ENCODE measurements around the gene ZNF672.
"Not testable (repeated sequence)": the region's sequence is repeated elsewhere in the genome, so short reads cannot be mapped to it uniquely, and the experiment has no call there.

Gene ZNF672

GRCh38 chr1:248873409-248873992 is 35.5 kb downstream of the ZNF672 start:
- Histone ChIP-seq H3K9me2 (replicated peaks; ENCODE audit: low read depth, low read length) (no peaks in the 10 kb centered on the region), H4K20me1 (ENCODE audit: insufficient read depth, low read length, poor library complexity, severe bottlenecking) (no peaks in the 10 kb centered on the region), H3K36me3 (ENCODE audit: insufficient read depth, low read length) (no peaks in the 10 kb centered on the region), H3K4me2 (ENCODE audit: low read depth, low read length, poor library complexity, severe bottlenecking) (peak overlapping the region; percentile 89), H3K27me3 (ENCODE audit: insufficient read depth, low read length, poor library complexity, severe bottlenecking) (no peaks in the 10 kb centered on the region), H2AFZ (ENCODE audit: low read length) (peak overlapping the region; percentile 94), H3K9ac (ENCODE audit: low read depth, low read length, poor library complexity, severe bottlenecking) (peak overlapping the region; percentile 86), H3F3A (ENCODE audit: low read depth) (peaks cover 17% of the 10 kb centered on the region), H3K9me3 (ENCODE audit: insufficient read depth, low read depth, low read length) (no peaks in the 10 kb centered on the region), H3K79me2 (ENCODE audit: insufficient read depth, low read length) (no peaks in the 10 kb centered on the region), H3K4me3 (ENCODE audit: low read length, poor library complexity, severe bottlenecking) (peak overlapping the region; percentile 90), H3K4me1 (ENCODE audit: insufficient read depth, low read length, poor library complexity, severe bottlenecking) (peaks cover 6% of the 10 kb centered on the region)
- TF ChIP-seq, protein P1, sequence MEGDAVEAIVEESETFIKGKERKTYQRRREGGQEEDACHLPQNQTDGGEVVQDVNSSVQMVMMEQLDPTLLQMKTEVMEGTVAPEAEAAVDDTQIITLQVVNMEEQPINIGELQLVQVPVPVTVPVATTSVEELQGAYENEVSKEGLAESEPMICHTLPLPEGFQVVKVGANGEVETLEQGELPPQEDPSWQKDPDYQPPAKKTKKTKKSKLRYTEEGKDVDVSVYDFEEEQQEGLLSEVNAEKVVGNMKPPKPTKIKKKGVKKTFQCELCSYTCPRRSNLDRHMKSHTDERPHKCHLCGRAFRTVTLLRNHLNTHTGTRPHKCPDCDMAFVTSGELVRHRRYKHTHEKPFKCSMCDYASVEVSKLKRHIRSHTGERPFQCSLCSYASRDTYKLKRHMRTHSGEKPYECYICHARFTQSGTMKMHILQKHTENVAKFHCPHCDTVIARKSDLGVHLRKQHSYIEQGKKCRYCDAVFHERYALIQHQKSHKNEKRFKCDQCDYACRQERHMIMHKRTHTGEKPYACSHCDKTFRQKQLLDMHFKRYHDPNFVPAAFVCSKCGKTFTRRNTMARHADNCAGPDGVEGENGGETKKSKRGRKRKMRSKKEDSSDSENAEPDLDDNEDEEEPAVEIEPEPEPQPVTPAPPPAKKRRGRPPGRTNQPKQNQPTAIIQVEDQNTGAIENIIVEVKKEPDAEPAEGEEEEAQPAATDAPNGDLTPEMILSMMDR (conservative IDR thresholded peaks at IDR 0.05; ENCODE audit: low read length) = no peak
- no peak for TF ChIP-seq EZH2phosphoT487 (IDR thresholded peaks at IDR 0.05; ENCODE audit: borderline replicate concordance)

- peaks cover 6% of the 10 kb centered on the region for H3K4me1 ChIP-seq (ENCODE audit: insufficient read depth, low read length, poor library complexity, severe bottlenecking)
- H3K9me3 ChIP-seq (ENCODE audit: insufficient read depth, low read depth, low read length) = no peaks in the 10 kb centered on the region
- H3K4me3 ChIP-seq (ENCODE audit: low read length, poor library complexity, severe bottlenecking) = peak overlapping the region; percentile 90
- H3K9ac ChIP-seq (ENCODE audit: low read depth, low read length, poor library complexity, severe bottlenecking) = peak overlapping the region; percentile 86
- no peaks in the 10 kb centered on the region for H3K79me2 ChIP-seq (ENCODE audit: insufficient read depth, low read length)
- no peak for TF ChIP-seq EZH2phosphoT487 (IDR thresholded peaks at IDR 0.05; ENCODE audit: borderline replicate concordance)
- TF ChIP-seq, protein P1 (conservative IDR thresholded peaks at IDR 0.05; ENCODE audit: low read length) = no peak
- no peaks in the 10 kb centered on the region for H3K27me3 ChIP-seq (ENCODE audit: insufficient read depth, low read length, poor library complexity, severe bottlenecking)
- peak overlapping the region; percentile 89 for H3K4me2 ChIP-seq (ENCODE audit: low read depth, low read length, poor library complexity, severe bottlenecking)
- peaks cover 17% of the 10 kb centered on the region for H3F3A ChIP-seq (ENCODE audit: low read depth)
- H3K36me3 ChIP-seq (ENCODE audit: insufficient read depth, low read length) = no peaks in the 10 kb centered on the region
- peak overlapping the region; percentile 94; the same call in 1 of the 2 replicates for H2AFZ ChIP-seq (ENCODE audit: low read length)
- H4K20me1 ChIP-seq (ENCODE audit: insufficient read depth, low read length, poor library complexity, severe bottlenecking) = no peaks in the 10 kb centered on the region
- H3K9me2 ChIP-seq (replicated peaks; ENCODE audit: low read depth, low read length) = no peaks in the 10 kb centered on the region
Measured at GRCh38 chr1:248873993-248874533, 36.0 kb downstream of the ZNF672 start.

GRCh38 chr1:248881261-248881660 is 43.2 kb downstream of the ZNF672 start:
- H3K36me3 ChIP-seq (ENCODE audit: insufficient read depth, low read length) = no peaks in the 10 kb centered on the region
- no peaks in the 10 kb centered on the region for H3K9me3 ChIP-seq (ENCODE audit: insufficient read depth, low read depth, low read length)
- no peaks in the 10 kb centered on the region for H3K79me2 ChIP-seq (ENCODE audit: insufficient read depth, low read length)
- no peaks in the 10 kb centered on the region for H3K9me2 ChIP-seq (replicated peaks; ENCODE audit: low read depth, low read length)
- no peak overlapping the region for H3K9ac ChIP-seq (ENCODE audit: low read depth, low read length, poor library complexity, severe bottlenecking)
- H4K20me1 ChIP-seq (ENCODE audit: insufficient read depth, low read length, poor library complexity, severe bottlenecking) = no peaks in the 10 kb centered on the region
- no peak overlapping the region for H2AFZ ChIP-seq (ENCODE audit: low read length)
- H3K27me3 ChIP-seq (ENCODE audit: insufficient read depth, low read length, poor library complexity, severe bottlenecking) = no peaks in the 10 kb centered on the region
- TF ChIP-seq, protein P1 (conservative IDR thresholded peaks at IDR 0.05; ENCODE audit: low read length) = no peak
- TF ChIP-seq EZH2phosphoT487 (IDR thresholded peaks at IDR 0.05; ENCODE audit: borderline replicate concordance) = no peak
- H3K4me1 ChIP-seq (ENCODE audit: insufficient read depth, low read length, poor library complexity, severe bottlenecking) = peaks cover 18% of the 10 kb centered on the region
- H3F3A ChIP-seq (ENCODE audit: low read depth) = 0 out of 2 replicates have a peak, but pooled peaks cover 2% of the 10 kb centered on the region
- H3K4me3 ChIP-seq (ENCODE audit: low read length, poor library complexity, severe bottlenecking) = no peak overlapping the region
- no peak overlapping the region for H3K4me2 ChIP-seq (ENCODE audit: low read depth, low read length, poor library complexity, severe bottlenecking)

DNA sequence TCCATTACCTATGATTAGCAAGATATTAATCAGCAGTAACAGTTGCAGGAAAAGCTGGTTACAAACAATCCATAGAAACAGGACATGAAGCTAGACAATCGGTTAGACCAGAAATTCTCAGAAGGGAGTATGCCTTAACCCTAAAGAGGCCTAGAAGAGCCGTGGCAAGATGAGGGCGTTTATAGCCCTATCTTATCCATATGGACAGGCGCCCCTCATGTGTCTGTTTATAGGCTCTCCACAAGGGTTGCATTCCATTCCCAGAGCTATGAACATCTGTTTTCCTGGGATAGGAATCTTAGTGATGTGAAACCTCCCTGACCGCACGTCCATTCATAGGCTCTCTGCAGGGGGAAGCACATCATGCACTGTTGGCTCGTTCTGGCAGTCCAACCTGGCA is 44.4 kb downstream of the ZNF672 start:
- H3K4me1 ChIP-seq (ENCODE audit: insufficient read depth, low read length, poor library complexity, severe bottlenecking) = peaks cover 28% of the 10 kb centered on the region
- not testable (repeated sequence) for H3K4me3 ChIP-seq (ENCODE audit: low read length, poor library complexity, severe bottlenecking); H3K9me2 ChIP-seq (replicated peaks; ENCODE audit: low read depth, low read length); H3K36me3 ChIP-seq (ENCODE audit: insufficient read depth, low read length); H3K27me3 ChIP-seq (ENCODE audit: insufficient read depth, low read length, poor library complexity, severe bottlenecking); H3F3A ChIP-seq (ENCODE audit: low read depth); H3K9me3 ChIP-seq (ENCODE audit: insufficient read depth, low read depth, low read length); H2AFZ ChIP-seq (ENCODE audit: low read length); H3K9ac ChIP-seq (ENCODE audit: low read depth, low read length, poor library complexity, severe bottlenecking); H3K79me2 ChIP-seq (ENCODE audit: insufficient read depth, low read length); H3K4me2 ChIP-seq (ENCODE audit: low read depth, low read length, poor library complexity, severe bottlenecking); H4K20me1 ChIP-seq (ENCODE audit: insufficient read depth, low read length, poor library complexity, severe bottlenecking)
